Adrenal gland (tissue), 12 donors: ENCODE measurements around the gene CXCL5. TPM values are rescaled to one million over a fixed set of nuclear protein-coding genes. Genes with fewer than 3 reads are reported as not detected.

Experiments used
- DNase-seq, 7 donors: peaks; one replicate each; pipeline ENCODE4 v3.0.0-alpha.2; 2019 to 2020
- H3K27ac ChIP-seq, 5 donors: fragments of 200-600 bp; sonication (generic) in 4 of 5; 1 replicate in 3 of 5; 2 replicates in 2 of 5; pipeline versions ENCODE4 v1.5.1 to v1.8.0; 2016 to 2020; ENCODE audit warnings: mild to moderate bottlenecking in 1 of 5
- H3K27me3 ChIP-seq: fragments of 200-600 bp; 2 replicates; pipeline ENCODE4 v1.8.0; 2021
- H3K36me3 ChIP-seq, 2 donors: fragments of 200-600 bp; replicated peaks in 1 of 2; 1 replicate in 1 of 2; 2 replicates in 1 of 2; pipeline versions ENCODE4 v1.5.1 to v1.8.0; 2018 to 2022
- H3K4me1 ChIP-seq, 2 donors: fragments of 200-600 bp; replicated peaks in 1 of 2; 1 replicate in 1 of 2; 2 replicates in 1 of 2; pipeline versions ENCODE4 v1.5.1 to v1.8.0; 2018 to 2021
- H3K4me3 ChIP-seq, 4 donors: fragments of 200-600 bp; sonication (generic) in 3 of 4; one replicate each; pipeline ENCODE4 v1.5.1; 2016 to 2018
- H3K9me3 ChIP-seq, 3 donors: fragments of 200-600 bp; sonication (generic) in 1 of 3; replicated peaks in 1 of 3; 1 replicate in 2 of 3; 2 replicates in 1 of 3; pipeline versions ENCODE4 v1.5.1 to v1.8.0; 2016 to 2021
- POLR2A ChIP-seq, 2 donors: fragments of 450-650 bp; IDR thresholded peaks; one replicate each; pipeline ENCODE4 v1.6.1; 2017; ENCODE audit warnings: antibody characterized with exemption in 2 of 2, mild to moderate bottlenecking in 2 of 2, moderate library complexity in 1 of 2
- WGBS, 4 donors: extraction: QIAGEN DNeasy Blood & Tissue Kit in 2 of 4; methylation state at CpG; one replicate each; pipeline versions ENCODE4 v1.1.5 to v1.1.7; 2013 to 2017; 5-methylcytosine and 5-hydroxymethylcytosine counted together
- intact Hi-C, 2 donors: fragments of 100-400 bp; cut with DNase I; formaldehyde crosslinking; loops; one replicate each; pipeline versions ENCODE4 v1.14.1 to v1.15.0; 2022 to 2023
- polyA plus RNA-seq, 3 donors: library from polyadenylated mRNA; stranded (reverse); fragments of 200-250 nt in 2 of 3; fragments of 350-450 nt in 1 of 3; fragmentation: Illumina TruSeq in 1 of 3; extraction: RNeasy Lipid Tissue Mini Kit (QIAGEN cat#74804) in 1 of 3; gene quantifications; one replicate each; pipeline ENCODE4 v1.2.3, GENCODE V29; 2013 to 2014
- total RNA-seq, 9 donors: library from RNA; depleted of rRNA in 4 of 9; stranded (reverse); fragments of >200 nt in 4 of 9; fragments of 120-200 nt in 1 of 9; fragmentation: NEBNext Ultra II Directional in 1 of 9; extraction: Animal tissue kit (Norgen Biotek cat#: 25700) in 1 of 9; gene quantifications; one replicate each; pipeline versions ENCODE4 v1.1.0 to v1.2.4, GENCODE V29; 2013 to 2023
- TF ChIP-seq, protein P1 (sequence below), 6 experiments: fragments of 450-650 bp in 4 of 6; fragments of 200-600 bp in 2 of 6; sonication (generic) in 1 of 6; IDR thresholded peaks; 1 replicate in 5 of 6; 2 replicates in 1 of 6; pipeline versions ENCODE4 v1.5.1 to v1.8.0; 2016 to 2021; ENCODE audit warnings: antibody characterized with exemption in 6 of 6, mild to moderate bottlenecking in 2 of 6, moderate library complexity in 1 of 6
- donor health status: healthy with polysubstance abuse.
- donor health status: Bipolar disorder and iron deficiency.
- donor health status: DM: yes; HTN: yes; CAD: no.
- donor health status: DM: no; HTN: no; CAD: no.
- donor health status: DM: no; HTN: no; CAD: no.
- donor health status: DM: yes; HTN: yes; CAD: no.

The CXCL5 gene
- total and polyA plus RNA-seq, 12 donors: 0.03 to 0.41 (median 0.09) TPM; not detected in 9

DNA sequence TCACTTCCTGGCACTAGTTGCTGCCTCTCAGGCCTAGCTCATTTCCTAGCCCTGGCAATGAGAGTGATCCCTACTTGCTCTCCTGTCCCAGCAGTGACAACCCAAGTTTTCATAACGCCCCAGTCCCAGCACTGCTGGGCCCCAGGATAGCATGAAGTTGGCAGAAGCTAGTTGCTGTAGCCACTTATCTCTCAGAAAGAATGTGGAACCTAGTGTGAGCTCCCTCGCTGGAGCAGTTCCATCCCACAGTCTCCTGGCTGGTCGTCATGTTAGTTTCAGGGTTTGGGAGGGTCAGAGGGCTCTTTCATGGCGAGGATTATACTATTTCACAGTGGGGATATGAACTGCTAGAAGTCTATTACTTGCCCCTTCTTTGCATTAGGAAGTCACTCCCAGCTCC is 21.8 kb downstream of the CXCL5 start:
- no peak overlapping the region for H3K4me3 ChIP-seq
- no peak for DNase-seq
- no peaks in the 10 kb centered on the region for H3K4me1 ChIP-seq
- no peaks in the 10 kb centered on the region for H3K27me3 ChIP-seq
- no peaks in the 10 kb centered on the region for H3K36me3 ChIP-seq
- TF ChIP-seq, protein P1, sequence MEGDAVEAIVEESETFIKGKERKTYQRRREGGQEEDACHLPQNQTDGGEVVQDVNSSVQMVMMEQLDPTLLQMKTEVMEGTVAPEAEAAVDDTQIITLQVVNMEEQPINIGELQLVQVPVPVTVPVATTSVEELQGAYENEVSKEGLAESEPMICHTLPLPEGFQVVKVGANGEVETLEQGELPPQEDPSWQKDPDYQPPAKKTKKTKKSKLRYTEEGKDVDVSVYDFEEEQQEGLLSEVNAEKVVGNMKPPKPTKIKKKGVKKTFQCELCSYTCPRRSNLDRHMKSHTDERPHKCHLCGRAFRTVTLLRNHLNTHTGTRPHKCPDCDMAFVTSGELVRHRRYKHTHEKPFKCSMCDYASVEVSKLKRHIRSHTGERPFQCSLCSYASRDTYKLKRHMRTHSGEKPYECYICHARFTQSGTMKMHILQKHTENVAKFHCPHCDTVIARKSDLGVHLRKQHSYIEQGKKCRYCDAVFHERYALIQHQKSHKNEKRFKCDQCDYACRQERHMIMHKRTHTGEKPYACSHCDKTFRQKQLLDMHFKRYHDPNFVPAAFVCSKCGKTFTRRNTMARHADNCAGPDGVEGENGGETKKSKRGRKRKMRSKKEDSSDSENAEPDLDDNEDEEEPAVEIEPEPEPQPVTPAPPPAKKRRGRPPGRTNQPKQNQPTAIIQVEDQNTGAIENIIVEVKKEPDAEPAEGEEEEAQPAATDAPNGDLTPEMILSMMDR (IDR thresholded peaks at IDR 0.05): no peak
- TF ChIP-seq POLR2A (IDR thresholded peaks at IDR 0.05): no peak
- peaks cover 0 to under 1% (median 0%) of the 10 kb centered on the region in 3 donors for H3K9me3 ChIP-seq
- H3K27ac ChIP-seq: no peak overlapping the region
- 47 to 65% (median 56%) methylated on average over 2 to 4 of the region's 4 CpGs for WGBS, 4 donors
- intact Hi-C loops: no loop called here

- Histone ChIP-seq H3K9me3 (peaks cover 0 to 4% (median 0%) of the 10 kb centered on the region in 3 donors), H3K4me1 (no peaks in the 10 kb centered on the region), H3K4me3 (no peak overlapping the region), H3K27me3 (no peaks in the 10 kb centered on the region), H3K27ac (no peak overlapping the region), H3K36me3 (no peaks in the 10 kb centered on the region)
- no peak for DNase-seq
- intact Hi-C loops: no loop called here
- TF ChIP-seq POLR2A (IDR thresholded peaks at IDR 0.05): no peak
- TF ChIP-seq, protein P1 (IDR thresholded peaks at IDR 0.05): no peak
- 81 to 100% (median 94%) methylated on average over 1 to 2 of the region's 2 CpGs for WGBS, 4 donors
Measured at GRCh38 chr4:73976217-73976616, 22.3 kb downstream of the CXCL5 start.

DNA sequence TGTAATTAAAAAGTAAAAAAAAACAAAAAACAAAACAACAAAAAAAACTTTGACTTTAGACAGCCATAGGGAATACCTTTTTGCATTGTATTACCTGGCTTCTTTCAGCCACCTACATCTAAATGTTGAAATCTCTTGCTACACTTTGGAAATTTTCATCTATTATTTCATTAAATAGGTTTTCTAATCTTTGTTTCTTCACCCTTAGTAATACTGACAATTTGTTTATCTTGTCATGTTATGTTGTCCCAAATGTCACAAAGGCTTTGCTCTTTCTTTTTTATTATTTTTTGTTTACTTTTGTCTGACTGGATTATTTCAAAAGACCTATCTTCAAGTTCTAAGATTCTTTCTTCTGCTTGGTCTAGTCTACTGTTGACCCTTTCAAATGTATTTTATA is 24.1 kb downstream of the CXCL5 start:
- Histone ChIP-seq H3K9me3 (peaks cover 0 to 4% (median 0%) of the 10 kb centered on the region in 3 donors), H3K36me3 (no peaks in the 10 kb centered on the region), H3K4me3 (no peak overlapping the region), H3K27ac (no peak overlapping the region), H3K4me1 (no peaks in the 10 kb centered on the region), H3K27me3 (no peaks in the 10 kb centered on the region)
- no peak for DNase-seq
- intact Hi-C loops: no loop called here
- TF ChIP-seq POLR2A (IDR thresholded peaks at IDR 0.05): no peak
- TF ChIP-seq, protein P1 (IDR thresholded peaks at IDR 0.05): no peak

DNA sequence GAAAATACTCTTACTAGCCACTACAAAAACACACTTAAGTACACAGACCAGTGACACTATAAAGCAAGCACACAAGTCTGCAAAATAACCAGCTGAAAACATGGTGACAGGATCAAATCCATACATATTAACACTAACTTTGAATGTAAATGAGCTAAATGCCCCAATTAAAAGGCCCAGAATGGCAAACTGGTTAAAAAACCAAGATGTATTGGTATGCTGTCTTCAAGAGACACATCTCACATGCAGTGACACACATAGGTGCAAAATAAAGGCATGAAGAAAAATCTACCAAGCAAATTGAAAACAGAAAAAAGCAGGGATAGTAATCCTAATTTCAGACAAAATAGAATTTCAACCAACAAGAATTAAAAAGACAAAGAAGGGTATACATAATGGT is 27.5 kb downstream of the CXCL5 start:
- intact Hi-C loops: no loop called here

More for the DNA sequence above, 27.5 kb downstream of the CXCL5 start:
- Histone ChIP-seq H3K36me3 (no peaks in the 10 kb centered on the region), H3K4me1 (no peaks in the 10 kb centered on the region), H3K9me3 (peaks cover 0 to 4% (median 0%) of the 10 kb centered on the region in 3 donors), H3K27ac (no peak overlapping the region), H3K4me3 (no peak overlapping the region), H3K27me3 (no peaks in the 10 kb centered on the region)
- TF ChIP-seq, protein P1 (IDR thresholded peaks at IDR 0.05): no peak
- no peak for TF ChIP-seq POLR2A (IDR thresholded peaks at IDR 0.05)
- DNase-seq: no peak
